OCI-LY3 (cell line): ENCODE measurements around the gene ATOH8.
A peak's percentile ranks its signal among the peaks of the same experiment; 100 is the strongest.

Experiments
- H2AFZ ChIP-seq: fragments of 200-600, 300-600 bp; shearing (Covaris generic); 2 replicates; pipeline ENCODE4 v1.6.0; 2014; ENCODE audit warnings: antibody characterized with exemption, low read depth, low read length
- H3K27ac ChIP-seq: fragments of 200-600, 300-600 bp; sonication (generic); 2 replicates; pipeline ENCODE4 v1.5.1; 2014; ENCODE audit warnings: mild to moderate bottlenecking, low read length, moderate library complexity, mixed read lengths
- H3K27me3 ChIP-seq: fragments of 200-600, 300-600 bp; sonication (generic); 2 replicates; pipeline ENCODE4 v1.6.1; 2014; ENCODE audit warnings: low read depth, low read length, mixed read lengths
- H3K36me3 ChIP-seq: fragments of 200-600, 300-600 bp; sonication (generic); replicated peaks from 2 replicates; pipeline ENCODE3; 2014; ENCODE audit warnings: low read depth, low read length, mixed read lengths
- H3K4me1 ChIP-seq: fragments of 300-600, 200-600 bp; sonication (generic); 2 replicates; pipeline ENCODE4 v1.6.1; 2014; ENCODE audit warnings: low read length, mixed read lengths
- H3K4me2 ChIP-seq: fragments of 200-600, 300-600 bp; sonication (generic); 2 replicates; pipeline ENCODE4 v1.6.1; 2014; ENCODE audit warnings: low read length, mixed read lengths
- H3K4me3 ChIP-seq: fragments of 300-600, 200-600 bp; sonication (generic); 2 replicates; pipeline ENCODE4 v1.5.1; 2014; ENCODE audit warnings: antibody characterized with exemption, mild to moderate bottlenecking, low read length, moderate library complexity
- H3K79me2 ChIP-seq: fragments of 300-600, 200-600 bp; shearing (Covaris generic); 2 replicates; pipeline ENCODE4 v1.6.1; 2014; ENCODE audit warnings: mild to moderate bottlenecking, low read length, mixed read lengths
- H3K9ac ChIP-seq: fragments of 300-600, 200-600 bp; shearing (Covaris generic); 2 replicates; pipeline ENCODE4 v1.6.0; 2014; ENCODE audit warnings: mild to moderate bottlenecking, low read length, moderate library complexity
- H3K9me3 ChIP-seq: fragments of 200-600, 300-600 bp; shearing (Covaris generic); 2 replicates; pipeline ENCODE4 v1.6.1; 2014; ENCODE audit warnings: low read length, mixed read lengths; ENCODE audit not compliant: insufficient read depth
- H4K20me1 ChIP-seq: fragments of 200-600, 300-600 bp; sonication (generic); 2 replicates; pipeline ENCODE4 v1.6.1; 2016; ENCODE audit warnings: low read length, mixed read lengths; ENCODE audit not compliant: insufficient read depth
- CTCF ChIP-seq: fragments of 200-600, 300-600 bp; sonication (generic); IDR thresholded peaks from 2 replicates; pipeline ENCODE4 v1.5.1; 2014; ENCODE audit warnings: antibody characterized with exemption, low read length, low read depth
- EZH2phosphoT487 ChIP-seq: fragments of 200-600 bp; shearing (Covaris generic); IDR thresholded peaks from 2 replicates; pipeline ENCODE4 v1.6.1; 2018; ENCODE audit warnings: antibody characterized with exemption, mixed run types, low read depth

Gene ATOH8

DNA sequence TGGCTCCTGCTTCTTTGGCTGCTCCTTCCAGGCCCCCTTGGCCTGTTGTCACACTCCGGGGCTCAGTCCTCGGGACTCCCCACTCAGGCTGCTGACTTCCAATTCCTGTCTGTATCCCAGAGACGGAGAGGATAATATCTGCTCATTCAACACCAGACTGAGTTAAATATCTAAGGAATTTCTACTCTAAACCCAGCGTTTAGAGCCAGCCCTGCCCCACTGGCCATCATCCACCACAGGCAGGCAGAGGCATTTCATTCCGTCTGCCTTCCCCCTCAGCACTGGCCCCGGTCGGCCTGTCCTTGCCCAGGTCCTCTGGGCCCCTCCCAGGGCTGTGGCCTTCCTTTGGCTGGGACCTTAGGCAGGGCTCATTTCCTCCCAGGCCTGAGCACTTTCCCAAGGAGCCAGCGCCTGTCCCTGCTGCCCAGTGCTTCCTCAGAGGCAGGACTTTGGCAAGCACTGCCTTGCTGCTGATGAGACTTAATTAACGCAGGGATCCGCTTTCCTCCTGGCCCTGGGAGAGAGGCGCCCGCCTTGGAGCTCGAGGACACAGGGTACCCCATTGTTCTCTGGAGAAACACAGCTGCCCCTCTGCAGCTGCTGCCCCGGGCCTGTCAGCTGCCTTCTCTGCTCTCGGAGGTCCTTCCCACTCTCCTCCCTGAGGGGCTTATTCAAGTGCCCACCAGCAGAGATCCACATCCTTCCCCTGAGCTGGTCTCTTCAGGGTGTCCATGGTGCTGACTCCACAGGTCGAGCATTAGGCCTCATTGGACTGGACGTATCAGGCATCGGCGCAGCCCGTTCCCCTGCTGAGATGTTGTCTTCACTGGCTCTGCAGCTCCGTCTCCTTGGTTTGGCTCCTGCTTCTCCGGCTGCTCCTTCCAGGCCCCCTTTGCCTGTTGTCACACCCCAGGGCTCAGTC lies 42.8 kb downstream of the ATOH8 start:
- Histone ChIP-seq H3K4me3 (no peak overlapping the region), H3K36me3 (no peaks in the 10 kb centered on the region), H3K27me3 (peaks cover 22% of the 10 kb centered on the region), H3K27ac (no peak overlapping the region), H3K9ac (no peak overlapping the region), H3K79me2 (no peaks in the 10 kb centered on the region), H3K9me3 (no peaks in the 10 kb centered on the region), H2AFZ (no peak overlapping the region), H4K20me1 (no peaks in the 10 kb centered on the region), H3K4me1 (no peaks in the 10 kb centered on the region), H3K4me2 (no peak overlapping the region)
- no peak for TF ChIP-seq EZH2phosphoT487

GRCh38 chr2:85797263-85797660 lies 43.5 kb downstream of the ATOH8 start:
- no peak overlapping the region for H3K4me2 ChIP-seq
- H3K36me3 ChIP-seq, result no peaks in the 10 kb centered on the region
- no peaks in the 10 kb centered on the region for H3K79me2 ChIP-seq
- no peaks in the 10 kb centered on the region for H4K20me1 ChIP-seq
- H3K27ac ChIP-seq, result no peak overlapping the region
- H3K4me3 ChIP-seq, result no peak overlapping the region
- TF ChIP-seq CTCF, result no peak
- TF ChIP-seq EZH2phosphoT487, result no peak
- H3K9me3 ChIP-seq, result no peaks in the 10 kb centered on the region
- H2AFZ ChIP-seq, result no peak overlapping the region
- H3K9ac ChIP-seq, result no peak overlapping the region
- no peaks in the 10 kb centered on the region for H3K4me1 ChIP-seq
- H3K27me3 ChIP-seq, result peaks cover 19% of the 10 kb centered on the region

DNA sequence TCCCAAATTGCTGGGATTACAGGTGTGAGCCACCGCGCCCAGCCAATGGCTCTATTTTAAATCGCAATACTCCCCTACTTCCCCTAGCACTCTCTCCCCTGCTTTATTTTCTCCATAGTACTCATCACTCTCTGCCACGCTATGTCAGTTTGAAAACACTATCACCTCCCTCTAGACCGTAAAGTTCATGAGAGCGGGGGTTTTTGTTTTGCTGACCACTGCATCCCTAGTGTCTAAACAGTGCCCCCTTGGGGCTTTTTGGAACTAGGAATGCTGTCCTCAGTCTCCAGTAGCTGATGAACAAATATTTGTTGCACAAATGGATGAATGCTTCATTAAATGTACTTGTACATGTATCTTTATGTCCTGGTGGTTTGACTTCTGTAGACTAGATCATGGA lies 44.1 kb downstream of the ATOH8 start:
- Histone ChIP-seq H3K79me2 (no peaks in the 10 kb centered on the region), H4K20me1 (no peaks in the 10 kb centered on the region), H2AFZ (no peak overlapping the region), H3K9ac (no peak overlapping the region), H3K4me3 (no peak overlapping the region), H3K27me3 (peaks cover 17% of the 10 kb centered on the region), H3K4me2 (no peak overlapping the region), H3K9me3 (no peaks in the 10 kb centered on the region), H3K27ac (no peak overlapping the region), H3K4me1 (no peaks in the 10 kb centered on the region), H3K36me3 (no peaks in the 10 kb centered on the region)
- peak; percentile 36 for TF ChIP-seq CTCF
- no peak for TF ChIP-seq EZH2phosphoT487

DNA sequence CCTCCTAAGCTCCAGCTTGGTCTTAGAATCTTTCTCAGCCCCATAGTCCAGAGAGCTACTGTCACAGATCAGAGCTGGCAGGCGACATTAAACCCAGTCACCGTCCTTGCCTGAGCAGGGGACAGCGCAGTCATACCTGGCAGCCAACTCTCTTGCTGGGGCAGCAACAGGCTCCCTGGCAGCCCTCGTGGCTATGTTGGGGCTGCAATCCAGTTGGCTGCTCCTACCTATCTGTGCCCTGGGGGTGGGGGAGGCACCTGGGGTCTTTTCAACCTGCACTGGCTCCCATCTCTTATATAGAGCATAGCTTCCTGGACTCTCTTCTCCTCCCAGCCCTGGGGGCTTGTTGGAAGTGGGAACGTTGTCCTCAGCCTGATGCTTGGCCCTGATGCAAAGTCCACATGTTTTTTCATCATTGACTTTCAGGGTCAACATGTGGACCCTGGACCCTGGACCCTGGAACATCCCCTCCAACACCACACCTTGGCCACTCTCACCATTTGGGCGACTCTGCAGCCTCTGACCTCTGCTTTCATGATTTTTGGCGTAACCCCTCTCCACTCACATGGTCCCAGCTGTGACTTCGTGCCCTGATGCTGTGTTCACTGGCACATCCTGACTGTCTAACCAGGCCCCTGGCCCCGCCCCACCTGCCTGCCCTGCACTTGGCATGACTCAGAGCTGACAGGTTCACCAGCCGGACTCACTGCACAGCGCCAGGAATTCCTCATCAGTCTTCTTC lies 45.6 kb downstream of the ATOH8 start:
- Histone ChIP-seq H3K36me3 (no peaks in the 10 kb centered on the region), H3K27ac (no peak overlapping the region), H3K27me3 (peaks cover 14% of the 10 kb centered on the region), H3K79me2 (no peaks in the 10 kb centered on the region), H3K4me2 (no peak overlapping the region), H3K4me1 (peaks cover under 1% of the 10 kb centered on the region; the same call in 1 of the 2 replicates), H3K9ac (no peak overlapping the region), H3K9me3 (no peaks in the 10 kb centered on the region), H2AFZ (no peak overlapping the region), H4K20me1 (no peaks in the 10 kb centered on the region), H3K4me3 (no peak overlapping the region)
- TF ChIP-seq CTCF (no peak), EZH2phosphoT487 (no peak)
